Activated CD4-positive, alpha-beta T cell treated with anti-CD3 and anti-CD28 coated beads, Interleukin-2, amount 50 U/mL, for 4 hours (primary cell): Measurements from ENCODE around the gene GRK2.

Source experiments
- DNase-seq, 2 experiments: peaks; one replicate each; pipeline ENCODE4 v3.0.0-alpha.2; 2020

The GRK2 gene

GRCh38 chr11:67284811-67285540 is 18.7 kb downstream of the GRK2 start:
- DNase-seq, result no peak

GRCh38 chr11:67285541-67286498 is 19.5 kb downstream of the GRK2 start:
- no peak for DNase-seq

GRCh38 chr11:67286621-67287333 is 20.5 kb downstream of the GRK2 start:
- DNase-seq, result no peak

- DNase-seq, result no peak
Measured at GRCh38 chr11:67287355-67288197, 21.3 kb downstream of the GRK2 start.

GRCh38 chr11:67288198-67288451 is 21.9 kb downstream of the GRK2 start:
- DNase-seq, result no peak

- peak; percentile 73 to 77 for DNase-seq
Measured at GRCh38 chr11:67288452-67289225, 22.4 kb downstream of the GRK2 start.

GRCh38 chr11:67289226-67289650 is 23.0 kb downstream of the GRK2 start, which contains the start of gene ANKRD13D:
ANKRD13D (plus strand) TSS chr11:67289303; CDS start chr11:67289461, 158 bp downstream.
- DNase-seq, result no peak

GRCh38 chr11:67289651-67290479 is 23.6 kb downstream of the GRK2 start:
- DNase-seq, result no peak

- DNase-seq, result no peak
Measured at GRCh38 chr11:67290801-67291200, 24.5 kb downstream of the GRK2 start.

GRCh38 chr11:67291481-67292381 is 25.5 kb downstream of the GRK2 start:
- no peak for DNase-seq

GRCh38 chr11:67292671-67293070 is 26.4 kb downstream of the GRK2 start:
- no peak for DNase-seq

- no peak for DNase-seq
Measured at GRCh38 chr11:67293090-67293489, 26.8 kb downstream of the GRK2 start.

- no peak for DNase-seq
Measured at GRCh38 chr11:67295846-67296245, 29.6 kb downstream of the GRK2 start.

GRCh38 chr11:67298786-67299185 is 32.5 kb downstream of the GRK2 start:
- no peak for DNase-seq

GRCh38 chr11:67299471-67300191 is 33.4 kb downstream of the GRK2 start:
- no peak for DNase-seq

GRCh38 chr11:67300256-67300755 is 34.0 kb downstream of the GRK2 start:
- DNase-seq, result no peak

- DNase-seq, result no peak
Measured at GRCh38 chr11:67300756-67301312, 34.6 kb downstream of the GRK2 start.

- no peak for DNase-seq
Measured at GRCh38 chr11:67301313-67301921, 35.1 kb downstream of the GRK2 start.
